HepG2 (cell line): Measurements from ENCODE around the gene RGS11. TPM values are rescaled to one million over a fixed set of nuclear protein-coding genes. Genes with fewer than 3 reads are reported as not detected.

Source experiments
- ATAC-seq: fragments of 200-7000 bp; cut with Tn5 transposase; 3 replicates; pipeline ENCODE4 v1.9.1; 2020; ENCODE audit warnings: mild to moderate bottlenecking, moderate library complexity
- BruUV-seq: library from RNA; stranded (reverse); fragments of 400-500 nt; replicated peaks from 2 replicates; lab custom pipeline; 2021; lab: Mats Ljungman, UMichigan
- CTCF ChIA-PET: fragments of 300-600 bp; formaldehyde crosslinking; extraction: SDS; loops from one replicate; lab custom pipeline; 2021; ENCODE audit warnings: low total read pairs, inconsistent platforms, low intra/inter-chr PET ratio; lab: Yijun Ruan, JAX
- POLR2A ChIA-PET: fragments of 350-600 bp; sonication (Branson Sonifier 250); formaldehyde crosslinking; loops from one replicate; lab custom pipeline; 2020; ENCODE audit warnings: antibody characterized with exemption, inconsistent platforms; lab: Yijun Ruan, JAX
- DNase-seq: peaks from one replicate; pipeline ENCODE4 v3.0.0-alpha.2; 2015; ENCODE audit warnings: low spot score
- FAIRE-seq: peaks from 3 replicates; lab custom pipeline; 2011; peaks lifted over from hg19 to GRCh38; lab: Jason Lieb, UNC
- H2AFZ ChIP-seq: one replicate; pipeline ENCODE4 v1.6.1; 2011; ENCODE audit warnings: low read length, inconsistent platforms
- H3K27ac ChIP-seq: fragments of 300-600 bp; 3 replicates; pipeline ENCODE4 v1.8.0; 2011; ENCODE audit warnings: mixed run types, mild to moderate bottlenecking, mixed read lengths, low read length, inconsistent platforms; ENCODE audit not compliant: insufficient read depth; ENCODE audit errors: extremely low read length
- H3K27me3 ChIP-seq, 2 experiments: fragments of 200-600 bp in 1 of 2; 2 replicates in 1 of 2; 3 replicates in 1 of 2; pipeline versions ENCODE4 v1.6.0 to v1.8.0; 2011; ENCODE audit warnings: low read length in 2 of 2, mild to moderate bottlenecking in 2 of 2, moderate library complexity in 2 of 2, inconsistent platforms in 1 of 2; ENCODE audit not compliant: insufficient read depth in 2 of 2, control insufficient read depth in 1 of 2
- H3K36me3 ChIP-seq, 2 experiments: fragments of 200-600 bp in 1 of 2; replicated peaks in 1 of 2; 2 replicates in 1 of 2; 3 replicates in 1 of 2; pipeline versions ENCODE4 v1.5.1 to v1.8.0; 2011; ENCODE audit warnings: low read length in 2 of 2, inconsistent platforms in 1 of 2; ENCODE audit not compliant: insufficient read depth in 2 of 2, control insufficient read depth in 1 of 2
- H3K4me1 ChIP-seq: 2 replicates; pipeline ENCODE4 v1.5.1; 2012; ENCODE audit warnings: low read length, inconsistent platforms; ENCODE audit not compliant: insufficient read depth
- H3K4me2 ChIP-seq: 2 replicates; pipeline ENCODE4 v1.6.0; 2011; ENCODE audit warnings: low read depth, low read length, inconsistent platforms
- H3K4me3 ChIP-seq, 3 experiments: fragments of 200-600 bp in 1 of 3; sonication (generic), shearing (Covaris generic) in 1 of 3; replicated peaks in 1 of 3; 2 replicates each; pipeline ENCODE4 v1.5.1; 2011 to 2016; ENCODE audit warnings: low read length in 3 of 3, inconsistent platforms in 2 of 3, low read depth in 2 of 3, mild to moderate bottlenecking in 2 of 3, control low read depth in 1 of 3, mixed read lengths in 1 of 3; ENCODE audit not compliant: insufficient read depth in 1 of 3
- H3K79me2 ChIP-seq: one replicate; pipeline ENCODE4 v1.6.1; 2011; ENCODE audit warnings: low read length, inconsistent platforms; ENCODE audit not compliant: insufficient read depth
- H3K9ac ChIP-seq: 2 replicates; pipeline ENCODE4 v1.6.0; 2011; ENCODE audit warnings: mild to moderate bottlenecking, low read depth, low read length, inconsistent platforms; ENCODE audit not compliant: insufficient read depth
- H3K9me3 ChIP-seq: 2 replicates; pipeline ENCODE4 v1.5.1; 2012; ENCODE audit warnings: mild to moderate bottlenecking, low read length
- H4K20me1 ChIP-seq: 2 replicates; pipeline ENCODE4 v1.6.0; 2011; ENCODE audit warnings: inconsistent platforms, mild to moderate bottlenecking, low read length, moderate library complexity; ENCODE audit not compliant: insufficient read depth
- AGO2 ChIP-seq: fragments of 200-400 bp; formaldehyde crosslinking; optimal IDR thresholded peaks from 2 replicates; pipeline ENCODE3; 2017; ENCODE audit warnings: mild to moderate bottlenecking, low read depth, low read length, moderate library complexity
- HNF4A ChIP-seq: sonication (generic); formaldehyde crosslinking; IDR thresholded peaks from 2 replicates; pipeline ENCODE4 v1.4.0; 2020; ENCODE audit warnings: missing genetic modification reagents
- MBD4 ChIP-seq: IDR thresholded peaks from 2 replicates; pipeline ENCODE4 v1.6.1; 2012; ENCODE audit warnings: low read length, inconsistent platforms, borderline replicate concordance
- POLR2AphosphoS2 ChIP-seq: IDR thresholded peaks from 2 replicates; pipeline ENCODE4 v1.6.1; 2011; ENCODE audit warnings: low read depth, low read length, improper control_type of control experiment
- REXO4 ChIP-seq: sonication (generic); formaldehyde crosslinking; IDR thresholded peaks from 2 replicates; pipeline ENCODE4 v1.8.0; 2022; ENCODE audit warnings: missing genetic modification reagents, mild to moderate bottlenecking, borderline replicate concordance
- WGBS: methylation state at CpG from one replicate; pipeline ENCODE4 v1.1.6; 2017; ENCODE audit warnings: low lambda C conversion rate; 5-methylcytosine and 5-hydroxymethylcytosine counted together
- in situ Hi-C: cut with HindIII; loops from 2 replicates; pipeline ENCODE4 v1.10.0; 2017; ENCODE audit warnings: low pct_unique_long_range_greater_than_20kb; ENCODE audit not compliant: extremely low pct_ligation_motif_present
- intact Hi-C: fragments of 100-400 bp; cut with micrococcal nuclease; formaldehyde crosslinking; loops from one replicate; pipeline ENCODE4 v1.10.0; 2022; ENCODE audit not compliant: unreplicated experiment
- polyA plus RNA-seq, 8 experiments: library from polyadenylated mRNA; depleted of rRNA in 3 of 8; stranded (reverse) in 7 of 8; unstranded in 1 of 8; fragments of >200 nt; fragmentation: Illumina TruSeq in 4 of 8; extraction: Trizol in 4 of 8; gene quantifications; 2 replicates each; pipeline versions ENCODE4 v1.2.1 to v1.2.3, GENCODE V29; 2011 to 2016; ENCODE audit warnings: low read depth in 4 of 8, missing spikeins in 1 of 8, mixed read lengths in 1 of 8; ENCODE audit not compliant: insufficient read depth in 1 of 8
- total RNA-seq, 5 experiments: library from RNA; depleted of rRNA; stranded (reverse); fragments of >200 nt; fragmentation: Illumina TruSeq; extraction: Trizol; gene quantifications; 2 replicates each; pipeline ENCODE4 v1.2.3, GENCODE V29; 2016; ENCODE audit warnings: low read depth in 1 of 5
- TF ChIP-seq, protein P1 (sequence below): sonication (generic); formaldehyde crosslinking; IDR thresholded peaks from 2 replicates; pipeline ENCODE4 v1.4.0; 2020; ENCODE audit warnings: missing genetic modification reagents

Gene RGS11
- total and polyA plus RNA-seq, 2 of the 13 experiments (the other 11 are each of a cell fraction or from before 2014, with no cell fraction given) = 0.11 TPM; not detected in 1

DNA sequence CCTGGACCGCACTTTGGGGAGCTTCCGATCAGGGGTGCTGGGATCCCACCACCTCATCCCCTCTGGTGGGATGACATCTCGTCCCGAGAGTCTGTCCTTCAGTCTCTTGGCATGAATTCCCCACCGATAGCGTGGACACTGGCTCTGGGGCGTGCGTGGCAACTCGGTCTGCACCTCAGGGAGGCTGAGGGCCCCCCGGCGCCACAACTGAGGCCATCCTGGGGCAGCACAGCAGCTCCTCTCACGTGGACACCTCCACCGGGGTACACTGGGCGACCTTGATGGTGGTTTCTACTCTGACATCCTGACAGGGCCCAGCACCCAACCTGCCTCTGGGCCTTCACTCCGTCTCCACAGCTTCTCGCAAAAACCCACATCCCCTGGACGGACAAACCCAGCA is 15.8 kb upstream of the RGS11 start:
- in situ Hi-C loops = no loop called here
- POLR2A ChIA-PET = no interaction called here
- Histone ChIP-seq H4K20me1 (no peaks in the 10 kb centered on the region), H3K36me3 (peaks cover 15 to 67% of the 10 kb centered on the region in 2 experiments; a peak in 4 of 5 replicates), H2AFZ (no peak overlapping the region), H3K4me1 (no peaks in the 10 kb centered on the region), H3K4me3 (no peak overlapping the region), H3K27ac (no peak overlapping the region), H3K79me2 (no peaks in the 10 kb centered on the region), H3K4me2 (no peak overlapping the region), H3K27me3 (no peaks in the 10 kb centered on the region), H3K9ac (no peak overlapping the region), H3K9me3 (no peaks in the 10 kb centered on the region)
- BruUV-seq = no TSS peak
- no peak for DNase-seq
- ATAC-seq = no peak
- intact Hi-C loops = no loop called here
- TF ChIP-seq MBD4 (no peak), HNF4A (CRISPR knock-in tag) (no peak), POLR2AphosphoS2 (no peak), REXO4 (CRISPR knock-in tag) (no peak), AGO2 (peak; percentile 2)
- TF ChIP-seq, protein P1, sequence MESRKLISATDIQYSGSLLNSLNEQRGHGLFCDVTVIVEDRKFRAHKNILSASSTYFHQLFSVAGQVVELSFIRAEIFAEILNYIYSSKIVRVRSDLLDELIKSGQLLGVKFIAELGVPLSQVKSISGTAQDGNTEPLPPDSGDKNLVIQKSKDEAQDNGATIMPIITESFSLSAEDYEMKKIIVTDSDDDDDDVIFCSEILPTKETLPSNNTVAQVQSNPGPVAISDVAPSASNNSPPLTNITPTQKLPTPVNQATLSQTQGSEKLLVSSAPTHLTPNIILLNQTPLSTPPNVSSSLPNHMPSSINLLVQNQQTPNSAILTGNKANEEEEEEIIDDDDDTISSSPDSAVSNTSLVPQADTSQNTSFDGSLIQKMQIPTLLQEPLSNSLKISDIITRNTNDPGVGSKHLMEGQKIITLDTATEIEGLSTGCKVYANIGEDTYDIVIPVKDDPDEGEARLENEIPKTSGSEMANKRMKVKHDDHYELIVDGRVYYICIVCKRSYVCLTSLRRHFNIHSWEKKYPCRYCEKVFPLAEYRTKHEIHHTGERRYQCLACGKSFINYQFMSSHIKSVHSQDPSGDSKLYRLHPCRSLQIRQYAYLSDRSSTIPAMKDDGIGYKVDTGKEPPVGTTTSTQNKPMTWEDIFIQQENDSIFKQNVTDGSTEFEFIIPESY (CRISPR knock-in tag) = no peak
- CTCF ChIA-PET = no interaction called here
- no peak for FAIRE-seq
- WGBS = 92% methylated on average over 13 of the region's 17 CpGs
